ENCODE results near the gene REG4.

REG4 gene

GRCh38 chr1:119822406-119822805 is 11.1 kb upstream of the REG4 start:
- H3K4me3 ChIP-seq (ENCODE audit: low read length), result no peak overlapping the region
- no peak for TF ChIP-seq CTCF (conservative IDR thresholded peaks at IDR 0.05; ENCODE audit: low read depth, low read length)
- no peak for DNase-seq (ENCODE audit: low read depth)

- DNase-seq (ENCODE audit: low read depth), result no peak
- no peak for TF ChIP-seq CTCF (conservative IDR thresholded peaks at IDR 0.05; ENCODE audit: low read depth, low read length)
- H3K4me3 ChIP-seq (ENCODE audit: low read length), result no peak overlapping the region
Observed at GRCh38 chr1:119818181-119818580, 6.9 kb upstream of the REG4 start.

- H3K4me3 ChIP-seq (ENCODE audit: low read length), result no peak overlapping the region
- no peak for DNase-seq (ENCODE audit: low read depth)
- TF ChIP-seq CTCF (conservative IDR thresholded peaks at IDR 0.05; ENCODE audit: low read depth, low read length), result no peak
Observed at GRCh38 chr1:119816407-119816806, 5.1 kb upstream of the REG4 start.

GRCh38 chr1:119815928-119816327 is 4.7 kb upstream of the REG4 start:
- no peak for TF ChIP-seq CTCF (conservative IDR thresholded peaks at IDR 0.05; ENCODE audit: low read depth, low read length)
- no peak for DNase-seq (ENCODE audit: low read depth)

GRCh38 chr1:119815361-119815760 is 4.1 kb upstream of the REG4 start:
- no peak for DNase-seq (ENCODE audit: low read depth)
- no peak overlapping the region for H3K4me3 ChIP-seq (ENCODE audit: low read length)
- TF ChIP-seq CTCF (conservative IDR thresholded peaks at IDR 0.05; ENCODE audit: low read depth, low read length), result no peak

More at GRCh38 chr1:119815928-119816327, 4.7 kb upstream of the REG4 start:
- H3K4me3 ChIP-seq (ENCODE audit: low read length), result no peak overlapping the region

- no peak for TF ChIP-seq CTCF (conservative IDR thresholded peaks at IDR 0.05; ENCODE audit: low read depth, low read length)
- no peak overlapping the region for H3K4me3 ChIP-seq (ENCODE audit: low read length)
- no peak for DNase-seq (ENCODE audit: low read depth)
Observed at GRCh38 chr1:119814288-119814687, 3.0 kb upstream of the REG4 start.

GRCh38 chr1:119811985-119812557 is 811 bp upstream of the REG4 start:
- no peak overlapping the region for H3K4me3 ChIP-seq (ENCODE audit: low read length)
- no peak for TF ChIP-seq CTCF (conservative IDR thresholded peaks at IDR 0.05; ENCODE audit: low read depth, low read length)
- DNase-seq (ENCODE audit: low read depth), result no peak

All from retinal pigment epithelial cell (primary cell).